Upper lobe of left lung (tissue), 6 donors: Measurements from ENCODE around the gene CLK4. TPM values are rescaled to one million over a fixed set of nuclear protein-coding genes. Genes with fewer than 3 reads are reported as not detected.

Experiments used
- ATAC-seq, 2 donors: fragments of 200-7000 bp; cut with Tn5 transposase; one replicate each; pipeline ENCODE4 v1.9.1; 2022; ENCODE audit warnings: mild to moderate bottlenecking in 2 of 2, moderate library complexity in 2 of 2; ENCODE audit not compliant: low FRiP score in 2 of 2
- DNase-seq, 2 donors: peaks; one replicate each; pipeline ENCODE4 v3.0.0-alpha.2; 2019 to 2020
- H3K27ac ChIP-seq, 4 donors: fragments of 200-600 bp; sonication (generic); one replicate each; pipeline ENCODE4 v1.5.1; 2016 to 2019
- H3K27me3 ChIP-seq, 4 donors: fragments of 200-600 bp; sonication (generic); one replicate each; pipeline ENCODE4 v1.5.1; 2017 to 2019
- H3K36me3 ChIP-seq, 4 donors: fragments of 200-600 bp; sonication (generic); one replicate each; pipeline ENCODE4 v1.5.1; 2016 to 2019
- H3K4me1 ChIP-seq, 4 donors: fragments of 200-600 bp; sonication (generic); one replicate each; pipeline ENCODE4 v1.5.1; 2018 to 2019
- H3K4me3 ChIP-seq, 4 donors: fragments of 200-600 bp; sonication (generic); one replicate each; pipeline ENCODE4 v1.5.1; 2017 to 2019; ENCODE audit warnings: mild to moderate bottlenecking in 2 of 4, moderate library complexity in 1 of 4
- H3K9me3 ChIP-seq, 4 donors: fragments of 200-600 bp; sonication (generic); one replicate each; pipeline ENCODE4 v1.5.1; 2018 to 2019
- EP300 ChIP-seq, 4 donors: sonication (generic); formaldehyde crosslinking; IDR thresholded peaks; one replicate each; pipeline ENCODE4 v1.5.1; 2017; ENCODE audit warnings: antibody characterized with exemption in 4 of 4, control low read depth in 2 of 4
- POLR2A ChIP-seq, 4 donors: fragments of 450-650 bp; IDR thresholded peaks; one replicate each; pipeline ENCODE4 v1.5.1; 2016 to 2017; ENCODE audit warnings: antibody characterized with exemption in 4 of 4, mild to moderate bottlenecking in 2 of 4
- POLR2AphosphoS5 ChIP-seq, 2 donors: sonication (generic); formaldehyde crosslinking; IDR thresholded peaks; one replicate each; pipeline ENCODE4 v1.5.1; 2017; ENCODE audit warnings: antibody characterized with exemption in 2 of 2
- WGBS, 2 donors: methylation state at CpG; one replicate each; pipeline ENCODE4 v1.1.5; 2017 to 2018; 5-methylcytosine and 5-hydroxymethylcytosine counted together
- total RNA-seq, 6 donors: library from RNA; depleted of rRNA in 4 of 6; stranded (reverse); fragments of >200 nt in 4 of 6; gene quantifications; one replicate each; pipeline versions ENCODE4 v1.1.0 to v1.2.1, GENCODE V29; 2016 to 2021
- TF ChIP-seq, protein P1 (sequence below), 6 experiments: fragments of 450-650 bp in 4 of 6; fragments of 200-600 bp in 2 of 6; sonication (generic) in 2 of 6; IDR thresholded peaks; one replicate each; pipeline ENCODE4 v1.5.1; 2016 to 2019; ENCODE audit warnings: antibody characterized with exemption in 6 of 6
- donor health status: DM: no; HTN: no; CAD: no; lungs with moderate emphysema.
- donor health status: DM: no; HTN: yes; CAD: no; lungs with severe emphysema.

CLK4 gene
- total RNA-seq, 6 donors from 2014 or later, result 28.8 to 81.7 (median 35.0) TPM

GRCh38 chr5:178580271-178580955 is 46.4 kb downstream of the CLK4 start:
- WGBS, 2 donors, result 79 to 82% methylated on average over 15 of the region's 15 CpGs
- DNase-seq (no peak), ATAC-seq (no peak)
- Histone ChIP-seq H3K9me3 (no peaks in the 10 kb centered on the region), H3K27ac (no peak overlapping the region), H3K36me3 (no peaks in the 10 kb centered on the region), H3K4me1 (peaks cover 0 to 9% (median 0%) of the 10 kb centered on the region in 4 donors), H3K4me3 (no peak overlapping the region), H3K27me3 (peaks cover 0 to 13% (median 5%) of the 10 kb centered on the region in 4 donors)
- TF ChIP-seq, protein P1, sequence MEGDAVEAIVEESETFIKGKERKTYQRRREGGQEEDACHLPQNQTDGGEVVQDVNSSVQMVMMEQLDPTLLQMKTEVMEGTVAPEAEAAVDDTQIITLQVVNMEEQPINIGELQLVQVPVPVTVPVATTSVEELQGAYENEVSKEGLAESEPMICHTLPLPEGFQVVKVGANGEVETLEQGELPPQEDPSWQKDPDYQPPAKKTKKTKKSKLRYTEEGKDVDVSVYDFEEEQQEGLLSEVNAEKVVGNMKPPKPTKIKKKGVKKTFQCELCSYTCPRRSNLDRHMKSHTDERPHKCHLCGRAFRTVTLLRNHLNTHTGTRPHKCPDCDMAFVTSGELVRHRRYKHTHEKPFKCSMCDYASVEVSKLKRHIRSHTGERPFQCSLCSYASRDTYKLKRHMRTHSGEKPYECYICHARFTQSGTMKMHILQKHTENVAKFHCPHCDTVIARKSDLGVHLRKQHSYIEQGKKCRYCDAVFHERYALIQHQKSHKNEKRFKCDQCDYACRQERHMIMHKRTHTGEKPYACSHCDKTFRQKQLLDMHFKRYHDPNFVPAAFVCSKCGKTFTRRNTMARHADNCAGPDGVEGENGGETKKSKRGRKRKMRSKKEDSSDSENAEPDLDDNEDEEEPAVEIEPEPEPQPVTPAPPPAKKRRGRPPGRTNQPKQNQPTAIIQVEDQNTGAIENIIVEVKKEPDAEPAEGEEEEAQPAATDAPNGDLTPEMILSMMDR (IDR thresholded peaks at IDR 0.05), result no peak
- TF ChIP-seq POLR2AphosphoS5 (IDR thresholded peaks at IDR 0.05) (no peak), EP300 (IDR thresholded peaks at IDR 0.05) (no peak), POLR2A (IDR thresholded peaks at IDR 0.05) (no peak)

- no peak for ATAC-seq
- DNase-seq, result no peak
- WGBS, 2 donors, result 89 to 90% methylated on average over 6 to 7 of the region's 7 CpGs
- peaks cover 0 to 13% (median 5%) of the 10 kb centered on the region in 4 donors for H3K27me3 ChIP-seq
- no peaks in the 10 kb centered on the region for H3K36me3 ChIP-seq
- peaks cover 0 to 9% (median 0%) of the 10 kb centered on the region in 4 donors for H3K4me1 ChIP-seq
- no peak for TF ChIP-seq POLR2AphosphoS5 (IDR thresholded peaks at IDR 0.05)
- TF ChIP-seq, protein P1 (IDR thresholded peaks at IDR 0.05), result no peak
- no peak for TF ChIP-seq EP300 (IDR thresholded peaks at IDR 0.05)
- no peak for TF ChIP-seq POLR2A (IDR thresholded peaks at IDR 0.05)
- no peaks in the 10 kb centered on the region for H3K9me3 ChIP-seq
- H3K27ac ChIP-seq, result no peak overlapping the region
- H3K4me3 ChIP-seq, result no peak overlapping the region
These were observed 48.9 kb downstream of the CLK4 start for GRCh38 chr5:178577944-178578343.

DNA sequence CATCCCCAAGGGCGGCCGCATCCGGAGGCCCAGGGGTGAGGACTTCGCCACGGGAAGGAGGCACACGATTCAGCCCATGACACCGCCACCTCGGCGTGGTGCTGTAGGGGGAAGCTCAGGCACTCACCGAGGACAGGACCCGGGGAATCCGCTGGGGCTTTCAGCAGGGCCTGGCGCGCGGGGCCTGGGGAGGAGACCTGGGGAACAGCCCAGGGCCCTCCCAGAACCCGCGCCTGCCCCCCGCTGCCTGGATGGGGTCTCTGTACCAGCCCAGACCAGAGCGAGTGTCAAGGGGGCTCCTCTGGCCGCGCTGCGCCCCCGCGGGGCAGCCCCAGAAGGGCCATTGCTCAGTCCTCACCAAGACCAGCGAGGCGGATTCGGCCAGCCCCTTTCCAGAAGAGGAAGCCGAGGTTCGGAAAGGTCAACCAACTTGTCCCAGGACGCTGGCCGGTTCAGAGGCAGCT is 49.4 kb downstream of the CLK4 start:
- peak in 1 of 2 donors; percentile 72 for DNase-seq
- peak overlapping the region in 3 of 4 donors; percentile 25 to 34 (median 33) for H3K4me3 ChIP-seq
- H3K27ac ChIP-seq, result no peak overlapping the region
- peak in 1 of 2 donors; percentile 51 for ATAC-seq
- WGBS, 2 donors, result 36 to 46% methylated on average over 12 to 25 of the region's 31 CpGs
- no peak for TF ChIP-seq POLR2A (IDR thresholded peaks at IDR 0.05)
- TF ChIP-seq, protein P1 (IDR thresholded peaks at IDR 0.05), result no peak
- TF ChIP-seq POLR2AphosphoS5 (IDR thresholded peaks at IDR 0.05), result no peak
- TF ChIP-seq EP300 (IDR thresholded peaks at IDR 0.05), result no peak
- H3K36me3 ChIP-seq, result no peaks in the 10 kb centered on the region
- peaks cover 0 to 13% (median 5%) of the 10 kb centered on the region in 4 donors for H3K27me3 ChIP-seq
- peaks cover 0 to 9% (median 0%) of the 10 kb centered on the region in 4 donors for H3K4me1 ChIP-seq
- H3K9me3 ChIP-seq, result no peaks in the 10 kb centered on the region

DNA sequence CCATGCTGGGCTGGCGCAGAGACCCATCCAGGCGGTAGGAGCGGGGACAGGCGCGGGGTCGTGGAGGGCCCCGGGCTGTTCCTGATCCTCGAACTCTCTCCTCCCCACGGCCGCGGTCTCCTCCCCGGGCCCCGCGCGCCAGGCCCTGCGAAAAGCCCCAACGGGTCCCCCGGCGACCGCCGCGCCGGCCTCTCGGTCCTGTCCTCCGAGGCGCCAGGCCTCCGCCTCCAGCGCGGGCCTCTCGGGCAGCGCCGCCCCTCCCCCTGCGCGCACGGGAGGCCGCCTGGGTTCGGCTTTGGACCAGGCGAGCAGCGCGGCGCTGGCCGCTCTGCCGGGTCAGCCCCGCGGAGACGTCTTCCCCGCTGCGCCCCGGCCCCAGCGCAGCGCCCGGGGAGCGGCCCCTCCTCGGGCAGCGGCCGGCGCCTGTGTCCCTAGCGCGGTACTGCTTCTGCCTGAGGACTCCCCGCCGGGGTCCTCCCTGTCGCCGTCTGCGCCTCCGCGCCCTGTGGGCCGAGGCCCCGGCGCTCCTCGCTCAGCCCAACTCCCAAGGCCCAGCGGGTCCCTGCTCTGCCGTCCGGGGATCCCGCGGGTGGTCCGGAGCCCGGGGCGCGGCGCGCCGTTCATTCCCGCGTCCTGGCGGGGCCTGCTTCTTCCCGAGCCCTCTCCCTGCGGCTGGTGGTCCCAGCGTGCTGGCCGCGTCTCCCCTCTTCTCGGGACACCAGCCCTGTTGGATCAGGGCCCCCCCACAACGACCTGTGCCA is 50.1 kb downstream of the CLK4 start:
- H3K27me3 ChIP-seq, result peaks cover 0 to 13% (median 5%) of the 10 kb centered on the region in 4 donors
- TF ChIP-seq POLR2A (IDR thresholded peaks at IDR 0.05) (no peak), POLR2AphosphoS5 (IDR thresholded peaks at IDR 0.05) (no peak), EP300 (IDR thresholded peaks at IDR 0.05) (no peak)
- TF ChIP-seq, protein P1 (IDR thresholded peaks at IDR 0.05), result no peak

More for the DNA sequence above, 50.1 kb downstream of the CLK4 start:
- H3K4me3 ChIP-seq, result peak overlapping the region in 3 of 4 donors; percentile 25 to 34 (median 33)
- peak in 1 of 2 donors; percentile 28 for ATAC-seq
- peak in 1 of 2 donors; percentile 84 for DNase-seq
- H3K36me3 ChIP-seq, result no peaks in the 10 kb centered on the region
- peaks cover 0 to 9% (median 0%) of the 10 kb centered on the region in 4 donors for H3K4me1 ChIP-seq
- H3K27ac ChIP-seq, result no peak overlapping the region
- no peaks in the 10 kb centered on the region for H3K9me3 ChIP-seq
- WGBS, 2 donors, result 21% methylated on average over 10 to 26 of the region's 92 CpGs
